HG02852 (cell line): ENCODE results near the gene RTP3.
A peak's percentile ranks its signal among the peaks of the same experiment; 100 is the strongest.

Source experiments
- ATAC-seq: cut with Tn5 transposase; IDR thresholded peaks from one replicate; pipeline ENCODE4 v1.9.1; 2021; ENCODE audit warnings: mild to moderate bottlenecking, moderate library complexity; ENCODE audit not compliant: unreplicated experiment

Gene RTP3

GRCh38 chr3:46468753-46469600 is 28.8 kb upstream of the RTP3 start:
- no peak for ATAC-seq

DNA sequence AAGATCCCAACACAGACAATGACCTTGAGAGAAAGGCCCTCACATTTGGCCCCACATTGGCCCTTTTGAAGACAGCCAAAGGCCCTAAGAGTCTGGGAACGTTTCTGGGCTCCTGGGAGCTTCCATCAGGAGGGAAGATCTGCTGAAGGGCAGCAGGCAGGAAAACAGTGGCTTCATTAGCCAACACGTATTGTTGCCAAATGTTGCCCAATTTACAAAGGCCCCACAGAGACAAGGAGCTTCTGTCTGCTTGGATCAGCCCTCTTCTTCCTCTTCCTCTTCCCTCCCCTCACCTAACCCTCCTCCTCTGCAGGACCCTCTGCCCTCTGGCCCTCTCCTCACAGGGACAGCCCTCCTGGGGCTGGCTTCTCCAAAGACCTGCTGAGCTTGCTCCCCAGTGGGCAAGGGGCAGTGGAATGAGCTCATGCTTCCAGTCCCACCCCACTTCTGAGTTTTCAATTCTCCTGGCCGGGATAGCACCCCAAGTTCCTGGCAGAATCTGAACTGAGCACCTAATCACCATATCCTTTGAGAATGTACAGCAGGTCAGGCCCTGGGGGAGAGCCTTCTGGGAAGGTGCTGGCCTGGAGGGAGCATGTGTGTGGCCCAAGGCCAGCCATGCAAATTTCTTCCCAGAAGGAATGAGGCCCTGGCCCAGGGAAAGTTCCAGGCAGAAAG is 28.0 kb upstream of the RTP3 start:
- ATAC-seq = no peak

DNA sequence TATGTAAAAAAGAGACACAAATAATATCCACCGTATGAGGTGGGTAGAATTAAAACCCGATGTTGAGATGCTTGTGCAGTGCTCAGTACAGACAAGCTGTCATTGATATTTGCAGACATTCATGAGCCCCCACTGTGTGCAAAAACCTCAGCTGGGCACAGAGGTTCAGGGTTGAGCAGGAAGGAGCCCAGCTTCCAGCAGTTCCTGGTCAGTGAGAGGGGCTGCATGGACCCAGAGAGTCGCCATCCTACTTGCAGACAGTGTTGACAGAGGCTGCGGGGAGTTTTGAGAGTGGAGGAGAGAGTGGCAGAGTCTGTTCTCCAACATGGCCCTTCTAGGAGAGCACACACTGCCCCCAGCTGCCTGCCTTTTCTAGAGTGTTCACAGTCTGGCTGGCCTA is 26.9 kb upstream of the RTP3 start:
- no peak for ATAC-seq

- no peak for ATAC-seq
These were observed 26.3 kb upstream of the RTP3 start for GRCh38 chr3:46471371-46471914.

- ATAC-seq = no peak
These were observed 25.0 kb upstream of the RTP3 start for GRCh38 chr3:46472736-46473135.

- ATAC-seq = no peak
These were observed 20.6 kb upstream of the RTP3 start for GRCh38 chr3:46477145-46477544.

DNA sequence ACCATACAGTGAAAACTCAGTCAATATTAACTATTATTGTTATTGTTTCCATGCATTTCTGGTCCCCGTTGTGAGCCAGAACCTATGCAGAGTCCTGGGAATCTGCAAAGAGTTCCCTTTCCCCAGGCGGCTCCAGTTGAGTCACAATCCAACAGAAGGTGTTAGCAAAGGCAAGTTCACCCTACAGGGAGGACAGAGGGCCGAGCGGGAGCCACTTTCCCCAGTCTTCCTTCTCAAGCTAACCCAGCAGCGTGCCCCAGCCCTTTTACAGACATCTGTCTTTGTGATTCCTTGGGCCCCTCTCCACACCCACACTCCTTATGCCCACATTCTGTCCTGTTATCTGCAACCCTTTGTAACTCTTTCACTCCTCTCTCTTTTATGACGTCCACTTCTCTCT is 20.0 kb upstream of the RTP3 start:
- ATAC-seq = no peak

GRCh38 chr3:46478341-46478740 is 19.4 kb upstream of the RTP3 start:
- no peak for ATAC-seq

DNA sequence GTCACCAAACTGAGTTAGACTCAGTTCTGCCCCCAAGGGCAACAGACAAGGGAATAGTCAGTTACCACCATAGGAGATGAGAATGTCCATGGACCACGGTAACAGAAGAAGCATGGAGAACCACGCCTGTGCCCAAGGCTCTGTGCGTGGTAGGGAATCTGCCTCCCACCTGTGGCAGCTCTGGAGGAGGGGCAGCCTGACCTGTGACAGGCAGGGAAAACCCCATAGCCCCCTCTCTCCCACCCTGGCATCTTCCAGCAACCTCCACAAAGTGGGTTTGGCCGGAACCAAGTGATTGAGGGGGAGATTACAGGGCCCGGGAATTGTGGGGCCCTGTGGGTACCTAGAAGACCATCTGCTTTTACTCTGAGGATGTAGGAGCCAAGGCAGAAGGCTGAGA is 18.8 kb upstream of the RTP3 start:
- no peak for ATAC-seq

GRCh38 chr3:46479696-46480095 is 18.1 kb upstream of the RTP3 start:
- no peak for ATAC-seq

DNA sequence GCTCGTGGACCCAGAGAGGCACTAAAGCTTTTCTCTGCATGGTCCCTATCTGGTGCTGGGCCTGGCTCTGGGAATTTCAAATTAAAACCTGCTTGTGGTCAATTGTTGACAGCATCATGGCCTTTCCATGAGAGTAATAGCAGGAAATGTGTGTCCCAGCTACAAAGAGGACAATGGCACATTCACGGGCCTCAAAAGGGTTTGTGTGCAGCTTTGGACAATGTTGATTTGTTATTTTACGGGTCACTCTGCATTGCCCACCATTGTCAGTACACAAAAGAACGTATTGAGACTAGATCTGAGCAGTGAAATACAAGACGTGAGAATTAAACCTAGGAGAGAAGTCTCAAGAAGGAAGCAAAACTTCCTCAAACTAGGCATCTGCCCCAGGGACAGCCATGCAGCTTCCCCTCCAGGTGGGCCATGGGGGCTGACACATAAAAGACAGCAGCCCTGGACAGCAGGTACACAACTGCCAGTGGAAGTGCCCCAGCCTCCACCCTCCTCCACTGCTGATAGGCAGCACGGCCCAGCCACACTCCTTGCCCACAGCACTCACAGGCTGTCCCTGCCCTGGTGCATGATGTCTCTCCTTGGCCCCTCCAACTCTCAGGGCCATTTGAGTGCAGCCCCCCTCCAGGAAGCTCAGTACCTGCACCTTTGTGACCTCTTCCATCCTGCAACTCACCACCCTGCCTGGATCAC is 17.1 kb upstream of the RTP3 start:
- no peak for ATAC-seq

- no peak for ATAC-seq
These were observed 16.1 kb upstream of the RTP3 start for GRCh38 chr3:46481636-46482035.

DNA sequence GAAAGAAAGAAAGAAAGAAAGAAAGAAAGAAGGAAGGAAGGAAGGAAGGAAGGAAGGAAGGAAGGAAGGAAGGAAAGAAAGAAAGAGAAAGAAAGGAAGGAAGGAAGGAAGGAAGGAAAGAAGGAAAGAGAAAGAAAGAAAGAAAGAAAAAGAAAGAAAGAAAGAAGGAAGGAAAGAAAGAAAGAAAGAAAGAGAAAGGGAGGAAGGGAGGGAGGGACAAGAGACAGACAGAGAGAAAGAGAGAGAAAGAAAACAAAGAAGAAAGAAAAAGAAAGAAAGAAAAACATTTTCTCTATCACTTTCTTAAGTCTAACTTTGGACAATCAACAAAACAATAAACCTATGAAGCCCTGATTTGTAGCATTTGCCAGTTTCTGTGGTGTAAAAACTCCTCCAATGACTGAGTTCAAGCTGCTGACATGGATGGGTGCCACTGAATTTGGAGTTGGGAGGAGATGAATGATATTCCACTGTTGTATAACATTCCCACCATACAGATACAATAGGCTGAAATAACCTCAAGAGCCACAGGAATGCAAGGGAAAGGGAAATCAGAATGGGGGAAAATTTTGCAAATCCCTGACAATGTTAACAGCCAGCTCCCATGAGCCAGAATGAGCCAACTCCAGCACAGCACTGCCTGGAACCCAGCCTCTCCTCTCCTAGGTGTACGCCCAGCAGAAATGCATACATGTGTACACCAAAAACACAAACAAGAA is 15.0 kb upstream of the RTP3 start:
- ATAC-seq = no peak

GRCh38 chr3:46483825-46484224 is 14.0 kb upstream of the RTP3 start:
- ATAC-seq = no peak

DNA sequence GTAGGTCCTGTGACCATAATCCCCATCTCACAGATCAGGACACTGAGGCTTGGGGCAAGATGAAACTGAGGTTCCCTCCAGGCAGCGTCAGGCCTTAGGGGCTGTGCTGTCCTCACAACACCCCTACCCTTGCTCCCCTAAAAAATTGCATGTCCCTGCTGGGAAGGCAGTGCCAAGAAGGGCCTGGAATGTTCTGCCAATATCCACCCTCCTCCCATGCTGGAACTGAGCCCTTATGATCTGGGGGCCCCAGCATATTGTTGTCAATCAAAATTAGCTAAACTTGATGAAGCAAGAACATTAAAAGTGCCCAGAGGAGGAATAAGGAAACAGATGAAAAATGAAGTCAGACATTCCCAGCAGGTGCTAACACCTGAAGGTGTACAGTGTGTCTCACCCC is 13.4 kb upstream of the RTP3 start:
- no peak for ATAC-seq

- ATAC-seq = no peak
These were observed 12.6 kb upstream of the RTP3 start for GRCh38 chr3:46484911-46485778.

DNA sequence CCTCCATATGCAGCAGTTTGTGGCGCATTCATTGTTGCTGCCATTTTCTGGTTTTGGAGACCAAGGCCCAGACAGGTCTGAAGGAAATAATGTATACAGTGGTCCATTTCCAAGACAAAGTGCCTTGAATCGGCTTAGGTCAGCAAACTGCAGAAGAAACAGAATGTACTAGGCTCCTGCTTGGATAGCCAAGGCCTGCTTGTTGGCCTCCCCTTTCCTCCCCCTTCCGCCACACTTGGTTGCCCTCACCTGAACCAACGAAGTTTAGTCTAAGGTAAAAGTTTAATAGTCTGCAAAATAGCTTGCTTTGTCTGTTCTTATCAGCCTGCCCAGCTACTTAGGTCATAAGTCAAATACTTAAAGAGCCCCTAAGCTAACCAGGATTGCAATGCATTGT is 12.0 kb upstream of the RTP3 start:
- ATAC-seq = no peak

GRCh38 chr3:46488735-46489361 is 8.9 kb upstream of the RTP3 start:
- ATAC-seq = peak; percentile 91

DNA sequence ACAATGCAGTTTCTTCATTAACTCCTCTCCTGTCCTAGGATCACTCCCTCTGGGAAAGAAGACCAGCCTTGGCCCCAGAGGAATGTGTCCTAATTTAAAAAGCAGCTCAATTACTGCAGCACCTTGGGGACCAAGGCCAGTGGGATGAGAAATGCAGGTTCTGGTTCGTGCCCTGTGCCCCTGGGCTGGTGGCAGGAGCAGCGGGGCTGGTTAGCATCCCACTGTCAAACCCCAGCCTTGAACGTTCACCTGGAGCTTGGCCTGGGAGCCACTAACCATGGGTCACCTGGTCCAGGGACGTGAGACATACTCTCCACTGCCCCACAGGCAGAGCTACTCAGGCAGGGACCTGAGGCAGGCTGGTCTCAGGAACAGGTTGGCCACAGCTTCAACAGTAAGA is 8.4 kb upstream of the RTP3 start:
- no peak for ATAC-seq

- no peak for ATAC-seq
These were observed 7.9 kb upstream of the RTP3 start for GRCh38 chr3:46489875-46490274.
